ENCODE measurements around the gene NXF1.
"Not testable (repeated sequence)": the region's sequence is repeated elsewhere in the genome, so short reads cannot be mapped to it uniquely, and the experiment has no call there.

The NXF1 gene

GRCh38 chr11:62832336-62833234 is 27.3 kb upstream of the NXF1 start, which contains the start of gene TEX54:
TSS of gene TEX54 (minus strand) at chr11:62832841.
- peak in 11 of 51 donors; percentile 21 to 73 (median 37) for DNase-seq

- peak; percentile 90 to 100 (median 99) for DNase-seq
These were observed 26.5 kb upstream of the NXF1 start, which contains the start of gene STX5 for GRCh38 chr11:62831520-62832335. TSS of gene STX5 (minus strand) at chr11:62832051. CDS start at chr11:62831243, 808 bp downstream.

- peak in 5 of 51 donors; percentile 7 to 68 (median 36) for DNase-seq
These were observed 25.8 kb upstream of the NXF1 start for GRCh38 chr11:62830904-62831519.

GRCh38 chr11:62828130-62828529 is 22.9 kb upstream of the NXF1 start:
- not testable (repeated sequence) for DNase-seq

GRCh38 chr11:62823677-62824076 is 18.4 kb upstream of the NXF1 start:
- no peak for DNase-seq

GRCh38 chr11:62817129-62817528 is 11.9 kb upstream of the NXF1 start:
- no peak for DNase-seq

- no peak for DNase-seq
These were observed 11.3 kb upstream of the NXF1 start for GRCh38 chr11:62816557-62816956.

- DNase-seq, result no peak
These were observed 6.4 kb upstream of the NXF1 start for GRCh38 chr11:62811659-62812058.

- DNase-seq, result no peak
These were observed 5.5 kb upstream of the NXF1 start for GRCh38 chr11:62810748-62811147.

- peak in 6 of 51 donors; percentile 5 to 33 (median 8) for DNase-seq
These were observed 1.4 kb upstream of the NXF1 start for GRCh38 chr11:62806611-62807121.

- no peak for DNase-seq
These were observed 761 bp upstream of the NXF1 start for GRCh38 chr11:62805961-62806441.

GRCh38 chr11:62804310-62805075 is 747 bp downstream of the NXF1 start:
- no peak for DNase-seq

GRCh38 chr11:62801071-62801470 is 4.2 kb downstream of the NXF1 start:
- DNase-seq, result no peak

GRCh38 chr11:62799486-62799885 is 5.8 kb downstream of the NXF1 start:
- DNase-seq, result no peak

GRCh38 chr11:62796281-62796680 is 9.0 kb downstream of the NXF1 start:
- DNase-seq, result no peak

- no peak for DNase-seq
These were observed 11.0 kb downstream of the NXF1 start for GRCh38 chr11:62794201-62794775.

GRCh38 chr11:62792202-62792575 is 13.1 kb downstream of the NXF1 start:
- peak in 8 of 51 donors; percentile 17 to 55 (median 36) for DNase-seq

- peak; percentile 12 to 92 (median 77) for DNase-seq
These were observed 13.6 kb downstream of the NXF1 start, which contains the start of gene TMEM223 for GRCh38 chr11:62791501-62792201. TSS of gene TMEM223 (minus strand) at chr11:62792006. CDS start at chr11:62791994, 12 bp downstream.

GRCh38 chr11:62789576-62789975 is 15.7 kb downstream of the NXF1 start:
- peak in 1 of 51 donors; percentile 1 for DNase-seq

Data from hypothalamus (tissue), 51 donors.